Effector memory CD4-positive, alpha-beta T cell (primary cell): ENCODE data around the gene PPP1R13L.

Source experiments
- DNase-seq, 3 donors: peaks; one replicate each; pipeline ENCODE4 v3.0.0-alpha.2; 2020
- H3K27ac ChIP-seq: 2 replicates; pipeline ENCODE4 v1.7.0; 2013; ENCODE audit warnings: mild to moderate bottlenecking, low read length, moderate library complexity; ENCODE audit not compliant: insufficient read depth, poor library complexity, severe bottlenecking
- H3K27me3 ChIP-seq: replicated peaks from 2 replicates; pipeline ENCODE4 v1.7.0; 2013; ENCODE audit warnings: mild to moderate bottlenecking, low read length; ENCODE audit not compliant: insufficient read depth, control insufficient read depth, poor library complexity, severe bottlenecking
- H3K36me3 ChIP-seq: 2 replicates; pipeline ENCODE4 v1.7.0; 2013; ENCODE audit warnings: mild to moderate bottlenecking, low read length, moderate library complexity; ENCODE audit not compliant: control insufficient read depth, insufficient read depth
- H3K4me1 ChIP-seq: 2 replicates; pipeline ENCODE4 v1.7.0; 2013; ENCODE audit warnings: low read length, mild to moderate bottlenecking; ENCODE audit not compliant: control insufficient read depth, insufficient read depth, poor library complexity, severe bottlenecking
- H3K4me3 ChIP-seq: 2 replicates; pipeline ENCODE4 v1.7.0; 2013; ENCODE audit warnings: low read length, low read depth, mild to moderate bottlenecking; ENCODE audit not compliant: insufficient read depth, poor library complexity, severe bottlenecking
- H3K9me3 ChIP-seq: 2 replicates; pipeline ENCODE4 v1.7.0; 2013; ENCODE audit warnings: mild to moderate bottlenecking, low read length, moderate library complexity; ENCODE audit not compliant: control insufficient read depth

PPP1R13L gene

GRCh38 chr19:45355402-45355801 lies 49.5 kb downstream of the PPP1R13L start:
- Histone ChIP-seq H3K9me3 (no peaks in the 10 kb centered on the region), H3K36me3 (peaks cover 7% of the 10 kb centered on the region), H3K4me1 (no peaks in the 10 kb centered on the region), H3K27me3 (no peaks in the 10 kb centered on the region), H3K27ac (no peak overlapping the region), H3K4me3 (no peak overlapping the region)
- no peak for DNase-seq

GRCh38 chr19:45354241-45354842 lies 50.5 kb downstream of the PPP1R13L start:
- Histone ChIP-seq H3K4me3 (no peak overlapping the region), H3K36me3 (peaks cover 7% of the 10 kb centered on the region), H3K27me3 (no peaks in the 10 kb centered on the region), H3K4me1 (no peaks in the 10 kb centered on the region), H3K27ac (no peak overlapping the region), H3K9me3 (no peaks in the 10 kb centered on the region)
- DNase-seq, result no peak

DNA sequence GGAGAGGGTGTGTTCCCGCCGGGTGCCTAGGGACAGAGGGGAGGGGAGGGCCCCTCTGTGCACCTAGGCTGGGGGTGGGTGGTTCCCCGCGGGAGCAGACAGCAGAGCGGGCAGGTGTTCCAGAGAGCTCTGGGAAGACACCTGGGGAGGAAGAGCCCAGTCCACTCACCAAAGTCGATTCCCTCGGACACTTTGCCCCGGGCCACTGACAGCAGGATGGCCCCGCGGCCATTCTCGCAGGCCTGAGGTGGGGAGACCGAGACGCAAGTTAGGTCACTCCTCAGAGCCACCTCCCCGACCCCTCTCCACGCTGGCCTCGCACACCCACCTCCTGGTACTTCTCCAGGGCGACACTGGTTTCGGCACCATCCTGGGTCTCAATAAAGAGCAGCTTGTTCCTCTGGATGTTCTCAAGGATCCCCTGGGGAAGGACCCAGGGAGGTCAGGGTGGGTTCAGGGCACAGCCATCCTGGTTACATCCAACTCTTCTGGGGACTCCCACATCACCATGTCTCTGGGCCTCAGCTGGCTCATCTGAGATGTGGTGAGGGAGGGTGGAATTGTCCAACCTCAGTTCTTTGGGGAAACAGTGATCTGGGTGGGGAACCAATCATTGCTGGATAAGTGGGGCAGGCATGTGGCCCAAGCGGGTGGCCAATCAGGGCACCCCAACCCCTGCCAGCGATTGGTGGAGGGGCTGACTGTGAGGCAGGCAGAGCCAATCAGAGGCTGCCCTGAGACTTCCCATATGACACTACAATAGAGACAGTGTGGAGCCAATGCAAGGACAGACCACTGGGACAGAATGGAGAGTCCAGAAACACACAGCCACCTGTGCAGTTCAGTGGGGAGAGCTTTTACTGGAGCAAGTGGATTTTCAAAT lies 51.7 kb downstream of the PPP1R13L start:
- Histone ChIP-seq H3K9me3 (no peaks in the 10 kb centered on the region), H3K4me1 (no peaks in the 10 kb centered on the region), H3K4me3 (no peak overlapping the region), H3K27me3 (no peaks in the 10 kb centered on the region), H3K27ac (no peak overlapping the region), H3K36me3 (peaks cover 4% of the 10 kb centered on the region)
- no peak for DNase-seq

DNA sequence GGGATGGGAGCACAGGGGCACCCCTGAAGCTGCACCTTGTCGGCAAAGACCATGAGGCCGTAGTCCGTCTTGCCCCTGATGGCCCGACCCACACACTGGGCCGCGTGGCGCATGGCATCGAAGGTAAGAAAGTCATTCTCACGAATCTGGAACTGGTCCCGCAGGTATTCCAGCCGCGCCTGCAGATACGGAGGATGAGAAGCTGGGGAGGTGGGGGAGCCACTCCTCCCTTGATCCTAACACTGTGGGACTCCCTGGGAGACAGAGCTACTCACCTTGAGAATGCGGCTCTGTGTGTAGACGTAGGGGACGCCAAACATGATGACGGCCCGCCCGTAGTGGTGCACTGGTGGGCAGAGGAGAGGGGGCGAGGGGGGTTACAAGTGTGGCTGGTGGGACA lies 52.4 kb downstream of the PPP1R13L start:
- DNase-seq, result no peak
- no peak overlapping the region for H3K4me3 ChIP-seq
- H3K27ac ChIP-seq, result no peak overlapping the region
- peaks cover 4% of the 10 kb centered on the region for H3K36me3 ChIP-seq
- no peaks in the 10 kb centered on the region for H3K4me1 ChIP-seq
- H3K27me3 ChIP-seq, result no peaks in the 10 kb centered on the region
- H3K9me3 ChIP-seq, result no peaks in the 10 kb centered on the region

- Histone ChIP-seq H3K27ac (no peak overlapping the region), H3K36me3 (peaks cover 4% of the 10 kb centered on the region), H3K9me3 (no peaks in the 10 kb centered on the region), H3K4me3 (no peak overlapping the region), H3K27me3 (no peaks in the 10 kb centered on the region), H3K4me1 (no peaks in the 10 kb centered on the region)
- DNase-seq, result no peak
Observed at GRCh38 chr19:45352062-45352461, 52.8 kb downstream of the PPP1R13L start.

GRCh38 chr19:45351401-45351952 lies 53.4 kb downstream of the PPP1R13L start:
- Histone ChIP-seq H3K4me3 (no peak overlapping the region), H3K36me3 (peaks cover 4% of the 10 kb centered on the region), H3K9me3 (no peaks in the 10 kb centered on the region), H3K4me1 (no peaks in the 10 kb centered on the region), H3K27ac (no peak overlapping the region), H3K27me3 (peaks cover 1% of the 10 kb centered on the region)
- DNase-seq, result no peak

DNA sequence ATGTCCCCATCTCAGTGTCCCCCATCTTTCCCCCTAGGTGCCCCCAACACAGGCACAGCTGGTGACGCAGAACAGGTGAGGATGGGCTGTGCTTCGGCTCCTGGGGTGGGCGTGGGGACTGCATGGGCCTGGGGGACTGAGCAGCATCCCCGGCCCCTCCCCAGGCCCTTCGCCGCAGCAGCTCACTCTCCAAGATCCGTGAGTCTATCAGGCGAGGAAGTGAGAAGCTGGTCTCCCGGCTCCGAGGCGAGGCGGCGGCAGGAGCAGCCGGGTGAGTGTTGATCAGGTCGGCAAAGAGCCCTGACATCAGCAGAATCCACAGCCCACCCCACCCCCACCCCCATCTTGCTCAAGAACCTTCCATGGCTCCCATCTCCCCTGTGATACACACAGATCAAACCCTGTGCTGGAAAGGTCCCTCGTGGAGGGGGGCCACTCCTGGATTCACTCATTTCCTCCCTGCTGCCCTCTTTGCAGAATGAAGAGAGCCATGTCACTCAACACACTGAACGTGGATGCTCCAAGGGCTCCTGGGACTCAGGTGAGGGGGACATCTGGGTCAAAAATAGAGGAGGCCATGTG lies 54.3 kb downstream of the PPP1R13L start:
- no peak for DNase-seq
- H3K36me3 ChIP-seq, result peaks cover 4% of the 10 kb centered on the region
- H3K27me3 ChIP-seq, result peaks cover 6% of the 10 kb centered on the region
- no peaks in the 10 kb centered on the region for H3K9me3 ChIP-seq
- H3K4me3 ChIP-seq, result no peak overlapping the region
- H3K4me1 ChIP-seq, result no peaks in the 10 kb centered on the region
- H3K27ac ChIP-seq, result no peak overlapping the region

GRCh38 chr19:45349430-45349941 lies 55.4 kb downstream of the PPP1R13L start:
- H3K27me3 ChIP-seq, result peaks cover 6% of the 10 kb centered on the region
- no peak overlapping the region for H3K27ac ChIP-seq
- no peak overlapping the region for H3K4me3 ChIP-seq
- DNase-seq, result no peak
- H3K4me1 ChIP-seq, result no peaks in the 10 kb centered on the region
- no peaks in the 10 kb centered on the region for H3K9me3 ChIP-seq
- peaks cover 4% of the 10 kb centered on the region for H3K36me3 ChIP-seq

- Histone ChIP-seq H3K4me1 (no peaks in the 10 kb centered on the region), H3K27me3 (peaks cover 6% of the 10 kb centered on the region), H3K4me3 (no peak overlapping the region), H3K27ac (no peak overlapping the region), H3K9me3 (no peaks in the 10 kb centered on the region), H3K36me3 (peaks cover 4% of the 10 kb centered on the region)
- DNase-seq, result no peak
Observed at GRCh38 chr19:45349126-45349415, 55.8 kb downstream of the PPP1R13L start.
